Keratinocyte (primary cell): ENCODE measurements around the gene XPOT. TPM values are rescaled to one million over a fixed set of nuclear protein-coding genes. Genes with fewer than 3 reads are reported as not detected.

ENCODE experiments used
- DNase-seq: peaks from one replicate; pipeline ENCODE4 v3.0.0-alpha.2; 2011; ENCODE audit warnings: low read depth, missing footprints, low spot score
- FAIRE-seq: peaks from 2 replicates; lab custom pipeline; 2011; peaks lifted over from hg19 to GRCh38; lab: Jason Lieb, UNC
- H2AFZ ChIP-seq: 2 replicates; pipeline ENCODE4 v1.6.0; 2012; ENCODE audit warnings: low read length, control low read depth, inconsistent platforms; ENCODE audit not compliant: control insufficient read depth
- H3K27ac ChIP-seq: 2 replicates; pipeline ENCODE4 v1.5.1; 2011; ENCODE audit warnings: low read length; ENCODE audit not compliant: control insufficient read depth, insufficient read depth
- H3K27me3 ChIP-seq: 3 replicates; pipeline ENCODE4 v1.6.0; 2011; ENCODE audit warnings: low read length; ENCODE audit not compliant: control insufficient read depth, insufficient read depth; ENCODE audit errors: extremely low read depth
- H3K36me3 ChIP-seq, 2 experiments: 2 replicates in 1 of 2; 3 replicates in 1 of 2; pipeline ENCODE4 v1.5.1; 2011; ENCODE audit warnings: low read length in 2 of 2, mild to moderate bottlenecking in 1 of 2; ENCODE audit not compliant: control insufficient read depth in 2 of 2, insufficient read depth in 2 of 2; ENCODE audit errors: extremely low read depth in 1 of 2
- H3K4me1 ChIP-seq: 3 replicates; pipeline ENCODE4 v1.5.1; 2011; ENCODE audit warnings: low read length; ENCODE audit not compliant: control insufficient read depth, insufficient read depth; ENCODE audit errors: extremely low read depth
- H3K4me2 ChIP-seq: 3 replicates; pipeline ENCODE4 v1.6.0; 2011; ENCODE audit warnings: low read depth, low read length; ENCODE audit not compliant: control insufficient read depth, insufficient read depth; ENCODE audit errors: extremely low read depth
- H3K4me3 ChIP-seq, 3 experiments: fragments of 200-600 bp in 1 of 3; sonication (generic) in 1 of 3; 2 replicates in 2 of 3; 3 replicates in 1 of 3; pipeline ENCODE4 v1.5.1; 2011 to 2016; ENCODE audit warnings: low read length in 3 of 3, mild to moderate bottlenecking in 3 of 3, control low read depth in 2 of 3, inconsistent platforms in 1 of 3, low read depth in 1 of 3, mixed read lengths in 1 of 3, mixed run types in 1 of 3, moderate library complexity in 1 of 3; ENCODE audit not compliant: control insufficient read depth in 2 of 3, insufficient read depth in 2 of 3; ENCODE audit errors: extremely low read depth in 1 of 3
- H3K79me2 ChIP-seq: 2 replicates; pipeline ENCODE4 v1.6.0; 2012; ENCODE audit warnings: low read length; ENCODE audit not compliant: control insufficient read depth, insufficient read depth
- H3K9ac ChIP-seq: 3 replicates; pipeline ENCODE4 v1.6.0; 2011; ENCODE audit warnings: low read length; ENCODE audit not compliant: control insufficient read depth, insufficient read depth; ENCODE audit errors: extremely low read depth
- H3K9me1 ChIP-seq: 3 replicates; pipeline ENCODE4 v1.6.0; 2011; ENCODE audit warnings: low read length; ENCODE audit not compliant: control insufficient read depth, insufficient read depth; ENCODE audit errors: extremely low read depth
- H3K9me3 ChIP-seq: 2 replicates; pipeline ENCODE4 v1.5.1; 2012; ENCODE audit warnings: low read depth, low read length; ENCODE audit not compliant: control insufficient read depth
- H4K20me1 ChIP-seq: 3 replicates; pipeline ENCODE4 v1.6.0; 2011; ENCODE audit warnings: low read length; ENCODE audit not compliant: control insufficient read depth, insufficient read depth; ENCODE audit errors: extremely low read depth
- EZH2 ChIP-seq: IDR thresholded peaks from one replicate; pipeline ENCODE4 v1.6.1; 2012; ENCODE audit warnings: inconsistent platforms, mild to moderate bottlenecking, low read length, moderate library complexity
- dilution Hi-C: fragments of 300-500 bp; cut with MboI; formaldehyde crosslinking; loops from one replicate; pipeline ENCODE4 v1.7.0; 2020; ENCODE audit warnings: low sequenced_read_pairs; ENCODE audit not compliant: extremely low pct_ligation_motif_present
- polyA plus RNA-seq, 5 experiments: library from polyadenylated mRNA; depleted of rRNA in 3 of 5; stranded (reverse) in 3 of 5; stranded (forward) in 1 of 5; unstranded in 1 of 5; fragments of >200 nt; gene quantifications; 1 replicate in 1 of 5; 2 replicates in 3 of 5; 3 replicates in 1 of 5; pipeline versions ENCODE4 v1.2.1 to v1.2.3, GENCODE V29; 2011 to 2012; ENCODE audit warnings: missing spikeins in 2 of 5, low read depth in 1 of 5, low replicate concordance in 1 of 5
- TF ChIP-seq, protein P1 (sequence below), 3 experiments: IDR thresholded peaks in 1 of 3; conservative IDR thresholded peaks in 1 of 3; optimal IDR thresholded peaks in 1 of 3; 2 replicates in 2 of 3; 3 replicates in 1 of 3; pipeline versions ENCODE3 to v1.5.1; 2011; ENCODE audit warnings: low read length in 3 of 3, mild to moderate bottlenecking in 3 of 3, moderate library complexity in 2 of 3, control low read depth in 1 of 3, inconsistent platforms in 1 of 3; ENCODE audit not compliant: insufficient read depth in 2 of 3; ENCODE audit errors: extremely low read depth in 1 of 3

XPOT gene
- polyA plus RNA-seq, 1 donor (not counting 4 experiments of a cell fraction or from before 2014, with no cell fraction given) = 93.8 TPM

DNA sequence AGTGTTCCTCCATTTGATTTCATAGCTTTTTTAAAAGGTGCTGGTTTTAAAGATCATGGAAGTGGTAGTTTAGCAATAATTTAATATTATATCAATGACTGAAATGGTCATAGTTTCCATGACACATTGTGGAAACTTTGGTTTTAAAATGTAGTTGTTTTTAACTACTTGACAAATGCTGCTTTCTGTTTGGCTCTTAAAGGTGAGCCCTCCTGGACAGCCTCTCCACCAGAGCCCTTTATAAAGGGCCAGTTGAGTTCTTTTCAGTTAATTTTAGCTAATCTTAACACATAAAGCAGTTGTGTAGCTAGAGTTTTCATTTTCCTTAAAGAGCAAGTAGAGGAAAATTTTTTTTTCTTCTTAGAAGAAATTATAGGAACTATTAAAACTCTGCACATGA is 14.0 kb downstream of the XPOT start:
- no peaks in the 10 kb centered on the region for H3K9me3 ChIP-seq
- DNase-seq (no peak), FAIRE-seq (no peak)
- dilution Hi-C loops = no loop called here
- no peaks in the 10 kb centered on the region for H3K9me1 ChIP-seq
- H3K9ac ChIP-seq = no peak overlapping the region
- H3K4me2 ChIP-seq = no peak overlapping the region
- TF ChIP-seq, protein P1, sequence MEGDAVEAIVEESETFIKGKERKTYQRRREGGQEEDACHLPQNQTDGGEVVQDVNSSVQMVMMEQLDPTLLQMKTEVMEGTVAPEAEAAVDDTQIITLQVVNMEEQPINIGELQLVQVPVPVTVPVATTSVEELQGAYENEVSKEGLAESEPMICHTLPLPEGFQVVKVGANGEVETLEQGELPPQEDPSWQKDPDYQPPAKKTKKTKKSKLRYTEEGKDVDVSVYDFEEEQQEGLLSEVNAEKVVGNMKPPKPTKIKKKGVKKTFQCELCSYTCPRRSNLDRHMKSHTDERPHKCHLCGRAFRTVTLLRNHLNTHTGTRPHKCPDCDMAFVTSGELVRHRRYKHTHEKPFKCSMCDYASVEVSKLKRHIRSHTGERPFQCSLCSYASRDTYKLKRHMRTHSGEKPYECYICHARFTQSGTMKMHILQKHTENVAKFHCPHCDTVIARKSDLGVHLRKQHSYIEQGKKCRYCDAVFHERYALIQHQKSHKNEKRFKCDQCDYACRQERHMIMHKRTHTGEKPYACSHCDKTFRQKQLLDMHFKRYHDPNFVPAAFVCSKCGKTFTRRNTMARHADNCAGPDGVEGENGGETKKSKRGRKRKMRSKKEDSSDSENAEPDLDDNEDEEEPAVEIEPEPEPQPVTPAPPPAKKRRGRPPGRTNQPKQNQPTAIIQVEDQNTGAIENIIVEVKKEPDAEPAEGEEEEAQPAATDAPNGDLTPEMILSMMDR (optimal IDR thresholded peaks at IDR 0.05 in 1 of 3, IDR thresholded peaks at IDR 0.05 in 1 of 3, conservative IDR thresholded peaks at IDR 0.05 in 1 of 3; ENCODE audit: extremely low read depth in 1 of 3, insufficient read depth in 2 of 3, low read length in 3 of 3) = no peak
- no peak for TF ChIP-seq EZH2
- H4K20me1 ChIP-seq = no peaks in the 10 kb centered on the region
- no peak overlapping the region for H2AFZ ChIP-seq
- H3K36me3 ChIP-seq = peaks cover 19 to 21% of the 10 kb centered on the region in 2 experiments
- H3K27ac ChIP-seq = no peak overlapping the region
- no peaks in the 10 kb centered on the region for H3K4me1 ChIP-seq
- no peak overlapping the region for H3K4me3 ChIP-seq
- H3K79me2 ChIP-seq = no peaks in the 10 kb centered on the region
- no peaks in the 10 kb centered on the region for H3K27me3 ChIP-seq

GRCh38 chr12:64419696-64420095 is 15.5 kb downstream of the XPOT start:
- Histone ChIP-seq H3K27ac (no peak overlapping the region), H4K20me1 (no peaks in the 10 kb centered on the region), H3K4me1 (no peaks in the 10 kb centered on the region), H3K4me2 (no peak overlapping the region), H3K9me1 (no peaks in the 10 kb centered on the region), H3K27me3 (no peaks in the 10 kb centered on the region), H3K79me2 (no peaks in the 10 kb centered on the region), H3K9ac (no peak overlapping the region), H3K36me3 (peaks cover 14 to 23% of the 10 kb centered on the region in 2 experiments), H2AFZ (no peak overlapping the region), H3K9me3 (no peaks in the 10 kb centered on the region), H3K4me3 (no peak overlapping the region)
- no peak for DNase-seq
- dilution Hi-C loops = no loop called here
- TF ChIP-seq, protein P1 (optimal IDR thresholded peaks at IDR 0.05 in 1 of 3, IDR thresholded peaks at IDR 0.05 in 1 of 3, conservative IDR thresholded peaks at IDR 0.05 in 1 of 3; ENCODE audit: extremely low read depth in 1 of 3, insufficient read depth in 2 of 3, low read length in 3 of 3) = no peak
- no peak for TF ChIP-seq EZH2
- FAIRE-seq = no peak
